SK-N-SH treated with all-trans-retinoic acid at 6 μM for 48 hours (cell line): ENCODE results near the gene VAV3.

Experiments
- ATAC-seq: fragments of 200-7000 bp; cut with Tn5 transposase; 3 replicates; pipeline ENCODE4 v1.9.1; 2020; ENCODE audit warnings: mild to moderate bottlenecking, moderate library complexity
- ARNTL ChIP-seq: fragments of 450-650 bp; formaldehyde crosslinking; IDR thresholded peaks from 2 replicates; pipeline ENCODE4 v1.5.0; 2020; ENCODE audit warnings: low read depth, mild to moderate bottlenecking, moderate library complexity, borderline replicate concordance
- BACH2 ChIP-seq: fragments of 250-450 bp; sonication (Bioruptor Pico); IDR thresholded peaks from 2 replicates; pipeline ENCODE4 v1.9.0; 2021; ENCODE audit warnings: mild to moderate bottlenecking, borderline replicate concordance
- CREB5 ChIP-seq: fragments of 250-450 bp; sonication (Bioruptor Pico); IDR thresholded peaks from 2 replicates; pipeline ENCODE4 v1.5.1; 2020; ENCODE audit warnings: low read depth, mild to moderate bottlenecking, moderate library complexity
- CSRNP3 ChIP-seq: fragments of 250-450 bp; sonication (Bioruptor Pico); IDR thresholded peaks from 2 replicates; pipeline ENCODE4 v1.5.1; 2021; ENCODE audit warnings: mild to moderate bottlenecking, moderate library complexity
- ESRRG ChIP-seq: fragments of 250-450 bp; sonication (Bioruptor Pico); IDR thresholded peaks from 2 replicates; pipeline ENCODE4 v1.6.1; 2021; ENCODE audit warnings: mild to moderate bottlenecking
- ISL1 ChIP-seq: fragments of 250-450 bp; sonication (Bioruptor Pico); IDR thresholded peaks from 2 replicates; pipeline ENCODE4 v2.1.2; 2022; ENCODE audit warnings: mild to moderate bottlenecking, moderate library complexity
- OSR1 ChIP-seq: fragments of 250-450 bp; sonication (Bioruptor Pico); IDR thresholded peaks from 2 replicates; pipeline ENCODE4 v1.8.0; 2022; ENCODE audit warnings: moderate library complexity, mild to moderate bottlenecking, inconsistent platforms
- POU6F1 ChIP-seq: fragments of 250-450 bp; sonication (Bioruptor Pico); IDR thresholded peaks from 2 replicates; pipeline ENCODE4 v1.8.0; 2021; ENCODE audit warnings: low read depth, mild to moderate bottlenecking, moderate library complexity, borderline replicate concordance
- PPARA ChIP-seq: fragments of 250-450 bp; sonication (Bioruptor Pico); IDR thresholded peaks from 2 replicates; pipeline ENCODE4 v1.5.0; 2020; ENCODE audit warnings: mild to moderate bottlenecking, borderline replicate concordance
- RARB ChIP-seq: fragments of 250-450 bp; sonication (Bioruptor Pico); IDR thresholded peaks from 2 replicates; pipeline ENCODE4 v1.8.0; 2021; ENCODE audit warnings: mild to moderate bottlenecking, moderate library complexity
- SNAI2 ChIP-seq: fragments of 250-450 bp; sonication (Bioruptor Pico); IDR thresholded peaks from 2 replicates; pipeline ENCODE4 v1.5.0; 2020; ENCODE audit warnings: mild to moderate bottlenecking, moderate library complexity
- TCF4 ChIP-seq: fragments of 250-450 bp; sonication (Bioruptor Pico); IDR thresholded peaks from 2 replicates; pipeline ENCODE4 v1.8.0; 2021; ENCODE audit warnings: mild to moderate bottlenecking, moderate library complexity, borderline replicate concordance
- TOX ChIP-seq: fragments of 250-450 bp; sonication (Bioruptor Pico); IDR thresholded peaks from 2 replicates; pipeline ENCODE4 v1.8.0; 2021; ENCODE audit warnings: mild to moderate bottlenecking, moderate library complexity, borderline replicate concordance
- TSHZ2 ChIP-seq: fragments of 250-450 bp; sonication (Bioruptor Pico); IDR thresholded peaks from 2 replicates; pipeline ENCODE4 v1.5.0; 2020; ENCODE audit warnings: mild to moderate bottlenecking, moderate library complexity
- ZC3H10 ChIP-seq: fragments of 250-450 bp; sonication (Bioruptor Pico); IDR thresholded peaks from 2 replicates; pipeline ENCODE4 v1.5.1; 2021; ENCODE audit warnings: mild to moderate bottlenecking, moderate library complexity
- ZFP3 ChIP-seq: fragments of 250-450 bp; sonication (Bioruptor Pico); IDR thresholded peaks from 2 replicates; pipeline ENCODE4 v1.5.0; 2020; ENCODE audit warnings: mild to moderate bottlenecking, moderate library complexity
- ZFP30 ChIP-seq: fragments of 450-650 bp; formaldehyde crosslinking; IDR thresholded peaks from 2 replicates; pipeline ENCODE4 v1.5.0; 2022; ENCODE audit warnings: mild to moderate bottlenecking, moderate library complexity
- ZNF565 ChIP-seq: fragments of 450-650 bp; formaldehyde crosslinking; conservative IDR thresholded peaks from 2 replicates; pipeline ENCODE4 v1.5.0; 2020; ENCODE audit warnings: low read depth, mild to moderate bottlenecking, moderate library complexity
- ZNF70 ChIP-seq: fragments of 450-650 bp; formaldehyde crosslinking; IDR thresholded peaks from 2 replicates; pipeline ENCODE4 v1.5.0; 2020; ENCODE audit warnings: mild to moderate bottlenecking, moderate library complexity
- ZNF8 ChIP-seq: fragments of 450-650 bp; formaldehyde crosslinking; IDR thresholded peaks from 2 replicates; pipeline ENCODE4 v1.5.0; 2020; ENCODE audit warnings: mild to moderate bottlenecking, moderate library complexity

VAV3 gene

GRCh38 chr1:107920561-107920960 lies 44.4 kb downstream of the VAV3 start:
- ATAC-seq = no peak
- TF ChIP-seq POU6F1 (CRISPR knock-in tag) (no peak), CSRNP3 (CRISPR knock-in tag) (no peak), SNAI2 (CRISPR knock-in tag) (no peak), ESRRG (CRISPR knock-in tag) (no peak), ZFP3 (no peak), ZC3H10 (CRISPR knock-in tag) (no peak), OSR1 (CRISPR knock-in tag) (no peak), CREB5 (no peak), ARNTL (CRISPR knock-in tag) (no peak), ZNF70 (CRISPR knock-in tag) (no peak), TSHZ2 (CRISPR knock-in tag) (no peak), RARB (no peak), ZFP30 (CRISPR knock-in tag) (no peak), TOX (CRISPR knock-in tag) (no peak), BACH2 (CRISPR knock-in tag) (no peak)

- no peak for ATAC-seq
- no peak for TF ChIP-seq ZNF565
These were observed 45.0 kb downstream of the VAV3 start for GRCh38 chr1:107919953-107920352.

GRCh38 chr1:107914119-107914765 lies 50.7 kb downstream of the VAV3 start:
- no peak for ATAC-seq
- TF ChIP-seq BACH2 (CRISPR knock-in tag) (no peak), ZNF8 (CRISPR knock-in tag) (no peak), CREB5 (no peak), ZNF565 (no peak), ZFP30 (CRISPR knock-in tag) (no peak), SNAI2 (CRISPR knock-in tag) (no peak)

GRCh38 chr1:107912656-107913055 lies 52.3 kb downstream of the VAV3 start:
- no peak for ATAC-seq

More at GRCh38 chr1:107912656-107913055, 52.3 kb downstream of the VAV3 start:
- TF ChIP-seq PPARA (CRISPR knock-in tag) = no peak
- TF ChIP-seq ZNF565 = no peak
- TF ChIP-seq ISL1 (CRISPR knock-in tag) = no peak
- TF ChIP-seq SNAI2 (CRISPR knock-in tag) = no peak
- no peak for TF ChIP-seq TCF4 (CRISPR knock-in tag)
- no peak for TF ChIP-seq OSR1 (CRISPR knock-in tag)
- no peak for TF ChIP-seq POU6F1 (CRISPR knock-in tag)
- no peak for TF ChIP-seq CREB5
- TF ChIP-seq ZFP30 (CRISPR knock-in tag) = no peak
- no peak for TF ChIP-seq TOX (CRISPR knock-in tag)
- TF ChIP-seq, all 23 proteins: peak for 0
